Measurements from ENCODE around the gene POLR1E.

DNA sequence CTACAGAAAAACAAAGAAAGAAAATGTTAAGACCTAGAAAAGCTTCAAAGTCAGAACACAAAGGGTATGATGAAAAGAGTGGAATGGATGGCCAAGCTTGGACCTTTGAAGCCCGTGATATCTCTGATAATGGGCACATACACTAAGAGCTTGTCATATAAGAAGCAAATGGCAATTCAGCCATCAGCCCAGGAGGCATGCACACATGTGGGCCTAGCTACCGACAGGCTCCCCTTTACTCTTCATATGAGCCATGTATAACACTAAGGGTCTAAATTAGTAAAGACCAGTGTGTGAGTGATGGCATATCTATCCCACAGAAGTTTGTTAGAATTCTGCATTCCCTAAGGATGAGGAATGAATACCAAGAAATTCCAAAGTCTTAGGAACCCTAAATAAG, 43.2 kb upstream of the POLR1E start:
- TF ChIP-seq EZH2 (IDR thresholded peaks at IDR 0.05) = no peak
- TF ChIP-seq FOXP2 (optimal IDR thresholded peaks at IDR 0.05; ENCODE audit: control extremely low read depth, extremely low read length, insufficient read depth) = no peak
- no peak for TF ChIP-seq POLR2AphosphoS5 (IDR thresholded peaks at IDR 0.05; ENCODE audit: borderline replicate concordance, low read depth, low read length)

All from SK-N-MC (cell line).